HG02610 (cell line): ENCODE measurements around the gene ELOF1.
"Not testable (repeated sequence)": the region's sequence is repeated elsewhere in the genome, so short reads cannot be mapped to it uniquely, and the experiment has no call there.

Source experiments
- ATAC-seq: cut with Tn5 transposase; IDR thresholded peaks from one replicate; pipeline ENCODE4 v1.9.1; 2021; ENCODE audit warnings: mild to moderate bottlenecking, moderate library complexity; ENCODE audit not compliant: unreplicated experiment

Gene ELOF1

GRCh38 chr19:11573354-11573753, 14.3 kb upstream of the ELOF1 start:
- ATAC-seq, result not testable (repeated sequence)

- ATAC-seq, result no peak
Observed at GRCh38 chr19:11570039-11570462, 11.0 kb upstream of the ELOF1 start.

GRCh38 chr19:11566164-11566563, 7.1 kb upstream of the ELOF1 start:
- no peak for ATAC-seq

GRCh38 chr19:11565649-11565980, 6.6 kb upstream of the ELOF1 start:
- ATAC-seq, result not testable (repeated sequence)

GRCh38 chr19:11564082-11564807, 5.2 kb upstream of the ELOF1 start:
- not testable (repeated sequence) for ATAC-seq

- no peak for ATAC-seq
Observed at GRCh38 chr19:11563532-11563931, 4.5 kb upstream of the ELOF1 start.

GRCh38 chr19:11560404-11561051, 1.5 kb upstream of the ELOF1 start:
- no peak for ATAC-seq

GRCh38 chr19:11556634-11557420, 2.2 kb downstream of the ELOF1 start:
- no peak for ATAC-seq

- ATAC-seq, result no peak
Observed at GRCh38 chr19:11555246-11555645, 3.8 kb downstream of the ELOF1 start.

GRCh38 chr19:11554160-11554559, 4.9 kb downstream of the ELOF1 start:
- no peak for ATAC-seq

GRCh38 chr19:11552666-11553372, 6.2 kb downstream of the ELOF1 start:
- ATAC-seq, result no peak

GRCh38 chr19:11551603-11552235, 7.3 kb downstream of the ELOF1 start:
- no peak for ATAC-seq

- ATAC-seq, result no peak
Observed at GRCh38 chr19:11550265-11550664, 8.8 kb downstream of the ELOF1 start.

- no peak for ATAC-seq
Observed at GRCh38 chr19:11549386-11549953, 9.6 kb downstream of the ELOF1 start.

- ATAC-seq, result no peak
Observed at GRCh38 chr19:11547929-11548700, 10.9 kb downstream of the ELOF1 start.

- ATAC-seq, result no peak
Observed at GRCh38 chr19:11541238-11541637, 17.8 kb downstream of the ELOF1 start.

- ATAC-seq, result no peak
Observed at GRCh38 chr19:11540645-11541044, 18.4 kb downstream of the ELOF1 start.

GRCh38 chr19:11539495-11540365, 19.3 kb downstream of the ELOF1 start:
- no peak for ATAC-seq
